GM12874 (cell line): ENCODE results near the gene ZNF195.

ENCODE experiments used
- CTCF ChIP-seq: IDR thresholded peaks from 2 replicates; pipeline ENCODE4 v1.5.1; 2011; ENCODE audit warnings: low read depth, mild to moderate bottlenecking, control low read depth, low read length, moderate library complexity; ENCODE audit not compliant: insufficient read depth

The ZNF195 gene

DNA sequence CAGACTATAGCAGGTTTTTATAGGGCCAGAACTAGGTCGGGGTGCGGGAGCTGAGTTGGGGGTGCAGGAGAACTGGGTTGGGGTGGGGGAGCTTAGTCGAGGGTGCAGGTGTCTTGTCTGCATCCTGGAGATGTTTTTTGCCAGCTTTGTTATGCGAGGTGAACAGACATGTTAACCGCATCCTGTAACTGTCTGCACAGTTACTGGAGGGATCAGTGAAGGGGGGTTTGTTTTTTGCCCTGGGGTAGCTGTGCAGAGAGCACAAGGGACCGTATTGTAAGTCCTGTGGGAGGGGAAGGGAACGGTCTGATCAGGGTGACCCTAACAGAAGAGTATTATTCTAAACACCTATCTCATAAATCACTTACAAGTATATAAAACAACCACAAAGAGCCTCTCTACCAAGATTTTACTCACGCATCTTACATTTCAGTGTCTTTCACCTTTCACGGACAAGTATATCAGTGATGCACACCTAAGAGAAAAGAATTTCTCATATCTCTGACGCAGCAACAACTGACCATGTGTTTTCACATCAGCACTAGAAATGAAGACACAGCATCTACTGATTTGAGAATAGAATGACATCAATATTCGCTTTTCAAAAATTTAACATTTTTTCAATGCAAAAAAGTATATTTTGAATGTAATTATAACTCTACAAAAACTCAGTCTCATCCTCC lies 20.8 kb downstream of the ZNF195 start:
- TF ChIP-seq CTCF = no peak

- TF ChIP-seq CTCF = no peak
These were observed 21.6 kb downstream of the ZNF195 start for GRCh38 chr11:3357302-3357701.

GRCh38 chr11:3356858-3357257 lies 22.1 kb downstream of the ZNF195 start:
- TF ChIP-seq CTCF = no peak

- TF ChIP-seq CTCF = no peak
These were observed 25.9 kb downstream of the ZNF195 start for GRCh38 chr11:3353066-3353465.

GRCh38 chr11:3347127-3347526 lies 31.8 kb downstream of the ZNF195 start:
- TF ChIP-seq CTCF = no peak

DNA sequence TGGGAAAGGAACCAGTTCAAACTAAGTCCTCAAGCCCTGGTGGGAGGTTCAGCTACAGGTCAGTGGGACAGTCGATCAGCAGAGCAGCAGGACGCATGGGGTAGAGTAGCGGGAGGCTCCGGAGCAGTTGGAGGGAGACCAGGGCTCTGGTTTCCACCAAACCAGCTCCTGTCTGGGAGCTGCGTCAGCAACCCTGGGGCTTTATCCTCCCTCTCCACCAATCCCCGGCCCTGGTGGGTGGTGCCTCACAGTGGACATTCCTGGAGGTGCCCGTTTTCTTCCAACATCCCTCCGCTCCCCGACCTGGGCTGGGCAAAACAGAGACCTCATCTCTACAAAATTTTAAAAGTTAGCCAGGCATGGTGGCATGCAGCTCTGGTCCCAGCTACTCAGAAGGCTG lies 32.4 kb downstream of the ZNF195 start:
- no peak for TF ChIP-seq CTCF

DNA sequence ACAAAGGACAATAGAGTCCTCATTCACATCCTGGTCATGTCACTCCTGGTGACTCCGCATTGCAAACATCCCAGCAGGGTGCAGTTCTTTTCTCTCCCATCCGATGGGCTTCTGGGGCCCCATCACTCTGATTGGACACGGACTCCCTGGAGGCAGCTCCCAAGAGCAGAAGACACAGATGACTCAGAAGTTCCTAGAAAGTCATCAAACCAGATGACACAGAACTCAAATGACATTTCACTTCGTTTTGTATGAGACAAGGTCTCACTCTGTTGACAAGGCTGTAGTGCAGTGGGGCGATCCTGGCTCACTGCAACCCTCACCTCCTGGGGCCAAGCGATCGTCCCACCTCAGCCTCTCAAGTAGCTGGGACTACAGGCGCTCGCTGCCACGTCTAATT lies 33.2 kb downstream of the ZNF195 start:
- TF ChIP-seq CTCF = no peak
